GM12878 (cell line): ENCODE results near the gene ZFPM1. TPM values are rescaled to one million over a fixed set of nuclear protein-coding genes. Genes with fewer than 3 reads are reported as not detected.

Experiments
- ATAC-seq: fragments of 200-7000 bp; cut with Tn5 transposase; 3 replicates; pipeline ENCODE4 v1.9.1; 2020; ENCODE audit warnings: mild to moderate bottlenecking, moderate library complexity
- BruUV-seq: library from RNA; stranded (reverse); fragments of 400-500 nt; replicated peaks from 2 replicates; lab custom pipeline; 2021; lab: Mats Ljungman, UMichigan
- CTCF ChIA-PET: fragments of 300-600 bp; sonication (Branson Sonifier 250); formaldehyde crosslinking; extraction: SDS; loops from one replicate; lab custom pipeline; 2021; ENCODE audit warnings: inconsistent platforms; lab: Yijun Ruan, JAX
- POLR2A ChIA-PET: fragments of 350-600 bp; formaldehyde crosslinking; extraction: SDS; loops from one replicate; lab custom pipeline; 2021; ENCODE audit warnings: inconsistent platforms; lab: Charles Lee
- RAD21 ChIA-PET: fragments of 300-600 bp; sonication (Branson Sonifier 250); formaldehyde crosslinking; loops from one replicate; lab custom pipeline; 2023; ENCODE audit warnings: antibody characterized with exemption; ENCODE audit not compliant: unreplicated experiment; lab: Charles Lee
- SMC1A ChIA-PET: fragments of 300-600 bp; sonication (Branson Sonifier 250); formaldehyde crosslinking; loops from one replicate; lab custom pipeline; 2023; ENCODE audit not compliant: unreplicated experiment, uncharacterized antibody; lab: Charles Lee
- DNase-seq: peaks from one replicate; pipeline ENCODE4 v3.0.0-alpha.2; 2011; ENCODE audit warnings: low read depth, low spot score
- FAIRE-seq: peaks from 3 replicates; lab custom pipeline; 2011; peaks lifted over from hg19 to GRCh38; lab: Jason Lieb, UNC
- H2AFZ ChIP-seq: 2 replicates; pipeline ENCODE4 v1.6.0; 2011; ENCODE audit warnings: low read depth, low read length, control low read depth; ENCODE audit not compliant: control insufficient read depth
- H3K27ac ChIP-seq: 2 replicates; pipeline ENCODE4 v1.5.1; 2011; ENCODE audit warnings: control low read depth; ENCODE audit not compliant: control insufficient read depth, insufficient read depth
- H3K27me3 ChIP-seq, 2 experiments: replicated peaks in 1 of 2; 2 replicates each; pipeline versions ENCODE4 v1.6.0 to v1.6.1; 2011; ENCODE audit warnings: low read length in 1 of 2; ENCODE audit not compliant: control insufficient read depth in 2 of 2, insufficient read depth in 2 of 2
- H3K36me3 ChIP-seq, 2 experiments: 2 replicates each; pipeline ENCODE4 v1.5.1; 2011; ENCODE audit warnings: low read length in 1 of 2; ENCODE audit not compliant: control insufficient read depth in 2 of 2, insufficient read depth in 2 of 2
- H3K4me1 ChIP-seq: 2 replicates; pipeline ENCODE4 v1.6.1; 2011; ENCODE audit warnings: mild to moderate bottlenecking, low read length, moderate library complexity, mixed read lengths; ENCODE audit not compliant: control insufficient read depth, insufficient read depth
- H3K4me2 ChIP-seq: 2 replicates; pipeline ENCODE4 v1.6.0; 2011; ENCODE audit warnings: control low read depth; ENCODE audit not compliant: control insufficient read depth, insufficient read depth
- H3K4me3 ChIP-seq: fragments of 200-600 bp; sonication (generic); 2 replicates; pipeline ENCODE4 v1.5.1; 2016
- H3K79me2 ChIP-seq: 2 replicates; pipeline ENCODE4 v1.6.0; 2011; ENCODE audit warnings: low read length; ENCODE audit not compliant: control insufficient read depth, insufficient read depth
- H3K9ac ChIP-seq: 2 replicates; pipeline ENCODE4 v1.8.0; 2011; ENCODE audit warnings: low read length, control low read depth, mixed read lengths; ENCODE audit not compliant: control insufficient read depth, insufficient read depth
- H3K9me3 ChIP-seq: replicated peaks from 3 replicates; pipeline ENCODE4 v1.5.1; 2011; ENCODE audit warnings: mild to moderate bottlenecking, low read length; ENCODE audit not compliant: control insufficient read depth, insufficient read depth
- H4K20me1 ChIP-seq: 2 replicates; pipeline ENCODE4 v1.6.0; 2011; ENCODE audit not compliant: control insufficient read depth, insufficient read depth
- BCL3 ChIP-seq: IDR thresholded peaks from 2 replicates; pipeline ENCODE4 v1.6.1; 2011; ENCODE audit warnings: borderline replicate concordance, low read depth, mild to moderate bottlenecking, moderate library complexity, low read length; ENCODE audit not compliant: insufficient read depth, poor library complexity, severe bottlenecking
- EP300 ChIP-seq, 2 experiments: fragments of 150-350 bp in 1 of 2; IDR thresholded peaks; 2 replicates each; pipeline ENCODE4 v1.6.1; 2011 to 2012; ENCODE audit warnings: low read depth in 2 of 2, low read length in 2 of 2, borderline replicate concordance in 1 of 2, improper control_type of control experiment in 1 of 2, inconsistent platforms in 1 of 2; ENCODE audit not compliant: control insufficient read depth in 1 of 2
- ETV6 ChIP-seq, 2 experiments: fragments of 450-650 bp in 1 of 2; IDR thresholded peaks in 1 of 2; conservative IDR thresholded peaks in 1 of 2; 2 replicates each; pipeline ENCODE4 v1.6.1; 2014; ENCODE audit warnings: antibody characterized with exemption in 1 of 2, borderline replicate concordance in 1 of 2, low read depth in 1 of 2, mild to moderate bottlenecking in 1 of 2, moderate library complexity in 1 of 2
- IKZF2 ChIP-seq, 2 experiments: fragments of 450-650 bp; IDR thresholded peaks; 2 replicates each; pipeline ENCODE4 v1.6.1; 2017; ENCODE audit warnings: mild to moderate bottlenecking in 2 of 2, moderate library complexity in 2 of 2
- PML ChIP-seq: IDR thresholded peaks from 2 replicates; pipeline ENCODE4 v1.6.1; 2012; ENCODE audit warnings: low read length, inconsistent platforms
- RCOR1 ChIP-seq: conservative IDR thresholded peaks from 2 replicates; pipeline ENCODE4 v1.6.1; 2012; ENCODE audit warnings: low read depth, low read length, improper control_type of control experiment
- TAF1 ChIP-seq: IDR thresholded peaks from 2 replicates; pipeline ENCODE4 v1.6.1; 2011; ENCODE audit warnings: mild to moderate bottlenecking, low read depth, low read length, borderline replicate concordance
- YBX1 ChIP-seq: fragments of 450-650 bp; IDR thresholded peaks from 2 replicates; pipeline ENCODE4 v1.6.1; 2016; ENCODE audit warnings: antibody characterized with exemption
- WGBS: methylation state at CpG from one replicate; pipeline ENCODE4 v1.1.6; 2016; ENCODE audit warnings: low lambda C conversion rate; ENCODE audit not compliant: insufficient replicate concordance, insufficient coverage; ENCODE audit errors: missing lambda C conversion rate; 5-methylcytosine and 5-hydroxymethylcytosine counted together
- in situ Hi-C: fragments of 300-500 bp; cut with MboI; formaldehyde crosslinking; loops from 9 replicates; pipeline ENCODE4 v1.14.3; 2018; ENCODE audit warnings: mixed read lengths
- intact Hi-C: fragments of 100-400 bp; cut with micrococcal nuclease; formaldehyde crosslinking; loops from one replicate; pipeline ENCODE4 v1.14.2; 2022; ENCODE audit not compliant: unreplicated experiment
- polyA plus RNA-seq, 11 experiments: library from polyadenylated mRNA; depleted of rRNA in 4 of 11; unstranded in 6 of 11; stranded (reverse) in 5 of 11; fragments of >200 nt; fragmentation: Nextera tagmentation in 4 of 11; fragmentation: Illumina TruSeq in 1 of 11; extraction: Ambion mirVana in 4 of 11; extraction: Trizol in 1 of 11; gene quantifications; 1 replicate in 1 of 11; 2 replicates in 10 of 11; pipeline versions ENCODE4 v1.2.1 to v1.2.3, GENCODE V29; 2011 to 2016; ENCODE audit warnings: inconsistent platforms in 2 of 11, missing spikeins in 2 of 11, low read depth in 1 of 11
- total RNA-seq, 4 experiments: library from RNA; depleted of rRNA in 3 of 4; stranded (reverse); fragments of >200 nt in 3 of 4; fragmentation: Illumina TruSeq in 1 of 4; extraction: Trizol in 1 of 4; gene quantifications; 2 replicates each; pipeline versions ENCODE4 v1.2.1 to v1.2.3, GENCODE V29; 2013 to 2021
- TF ChIP-seq, protein P1 (sequence below): fragments of 450-650 bp; IDR thresholded peaks from 2 replicates; pipeline ENCODE4 v1.6.1; 2017; ENCODE audit warnings: low read depth, mild to moderate bottlenecking, moderate library complexity
- TF ChIP-seq, protein P2 (sequence below): fragments of 450-650 bp; IDR thresholded peaks from 2 replicates; pipeline ENCODE4 v1.6.1; 2014; ENCODE audit warnings: mild to moderate bottlenecking

Gene ZFPM1
- total and polyA plus RNA-seq, 10 of the 15 experiments (the other 5 are each of a cell fraction or from before 2014, with no cell fraction given): 0.02 to 5.1 (median 0.30) TPM

DNA sequence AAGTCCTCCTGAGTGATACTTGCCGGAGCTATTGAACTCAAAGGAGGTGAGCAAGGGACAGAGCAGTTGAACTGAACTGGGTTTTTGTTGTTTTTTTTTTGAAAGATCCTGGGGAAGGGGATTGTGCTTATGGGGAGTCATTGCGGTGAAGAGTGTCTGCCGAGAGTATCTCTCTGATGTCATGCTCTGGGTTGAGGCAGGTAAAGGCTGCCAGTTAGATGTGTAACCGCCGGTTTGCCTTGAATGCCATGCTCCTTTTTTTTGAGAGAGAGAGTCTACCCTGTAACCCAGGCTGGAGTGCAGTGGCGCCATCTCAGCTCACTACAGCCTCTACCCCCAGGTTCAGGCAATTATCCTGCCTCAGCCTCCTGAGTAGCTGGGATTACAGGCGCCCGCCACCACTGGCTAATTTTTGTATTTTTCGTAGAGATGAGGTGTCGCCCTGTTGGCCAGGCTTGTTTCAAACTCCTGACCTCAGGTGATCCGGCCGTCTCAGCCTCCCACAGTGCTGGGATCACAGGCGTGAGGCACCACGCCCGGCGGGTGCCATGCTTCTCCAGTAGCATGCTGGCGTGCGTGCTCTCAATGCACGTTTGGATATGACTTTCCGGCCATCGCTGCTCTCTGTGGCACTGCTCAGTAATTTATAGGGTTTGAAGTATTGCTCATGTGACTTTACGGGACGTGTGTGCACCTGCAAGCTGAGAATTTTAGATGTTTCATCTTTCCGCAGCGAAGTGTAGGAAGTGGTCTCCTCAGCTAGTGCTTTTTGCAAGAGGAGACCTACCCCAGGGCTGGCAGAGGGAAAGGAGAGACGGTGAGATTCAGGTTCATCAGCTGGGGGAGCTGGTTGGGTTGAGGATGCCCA lies 125.6 kb downstream of the ZFPM1 start:
- no peaks in the 10 kb centered on the region for H3K9me3 ChIP-seq
- no peak overlapping the region for H3K4me2 ChIP-seq
- TF ChIP-seq, protein P1, sequence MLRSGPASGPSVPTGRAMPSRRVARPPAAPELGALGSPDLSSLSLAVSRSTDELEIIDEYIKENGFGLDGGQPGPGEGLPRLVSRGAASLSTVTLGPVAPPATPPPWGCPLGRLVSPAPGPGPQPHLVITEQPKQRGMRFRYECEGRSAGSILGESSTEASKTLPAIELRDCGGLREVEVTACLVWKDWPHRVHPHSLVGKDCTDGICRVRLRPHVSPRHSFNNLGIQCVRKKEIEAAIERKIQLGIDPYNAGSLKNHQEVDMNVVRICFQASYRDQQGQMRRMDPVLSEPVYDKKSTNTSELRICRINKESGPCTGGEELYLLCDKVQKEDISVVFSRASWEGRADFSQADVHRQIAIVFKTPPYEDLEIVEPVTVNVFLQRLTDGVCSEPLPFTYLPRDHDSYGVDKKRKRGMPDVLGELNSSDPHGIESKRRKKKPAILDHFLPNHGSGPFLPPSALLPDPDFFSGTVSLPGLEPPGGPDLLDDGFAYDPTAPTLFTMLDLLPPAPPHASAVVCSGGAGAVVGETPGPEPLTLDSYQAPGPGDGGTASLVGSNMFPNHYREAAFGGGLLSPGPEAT: no peak
- no peak for TF ChIP-seq ETV6 (conservative IDR thresholded peaks at IDR 0.05 in 1 of 2, IDR thresholded peaks at IDR 0.05 in 1 of 2; ENCODE audit: borderline replicate concordance in 1 of 2, low read depth in 1 of 2)
- RAD21 ChIA-PET: no interaction called here
- SMC1A ChIA-PET: no interaction called here
- CTCF ChIA-PET: no interaction called here
- no TSS peak for BruUV-seq
- H3K36me3 ChIP-seq: peaks cover 11 to 26% of the 10 kb centered on the region in 2 experiments
- WGBS: 92% methylated on average over 26 of the region's 26 CpGs
- no peak overlapping the region for H3K27ac ChIP-seq
- H3K27me3 ChIP-seq: no peaks in the 10 kb centered on the region
- ATAC-seq (no peak), FAIRE-seq (no peak), DNase-seq (no peak)
- POLR2A ChIA-PET: interaction anchor here (0.5 kb wide), 1 partner anchor 268 kb away, joined by 8 read pairs; no protein-coding TSS in a partner anchor
- in situ Hi-C loops (no loop called here), intact Hi-C loops (no loop called here)
- H4K20me1 ChIP-seq: no peaks in the 10 kb centered on the region
- H3K4me3 ChIP-seq: no peak overlapping the region
- H3K9ac ChIP-seq: no peak overlapping the region
- no peaks in the 10 kb centered on the region for H3K4me1 ChIP-seq
- no peak overlapping the region for H2AFZ ChIP-seq
- peaks cover 27% of the 10 kb centered on the region for H3K79me2 ChIP-seq

- peaks cover 29% of the 10 kb centered on the region for H3K79me2 ChIP-seq
- TF ChIP-seq RCOR1 (no peak), EP300 (IDR thresholded peaks at IDR 0.05; ENCODE audit: borderline replicate concordance in 1 of 2, control insufficient read depth in 1 of 2, low read depth in 2 of 2, low read length in 2 of 2) (no peak), TAF1 (no peak), BCL3 (no peak), IKZF2 (IDR thresholded peaks at IDR 0.05) (no peak), PML (no peak), YBX1 (no peak)
- TF ChIP-seq, protein P2, sequence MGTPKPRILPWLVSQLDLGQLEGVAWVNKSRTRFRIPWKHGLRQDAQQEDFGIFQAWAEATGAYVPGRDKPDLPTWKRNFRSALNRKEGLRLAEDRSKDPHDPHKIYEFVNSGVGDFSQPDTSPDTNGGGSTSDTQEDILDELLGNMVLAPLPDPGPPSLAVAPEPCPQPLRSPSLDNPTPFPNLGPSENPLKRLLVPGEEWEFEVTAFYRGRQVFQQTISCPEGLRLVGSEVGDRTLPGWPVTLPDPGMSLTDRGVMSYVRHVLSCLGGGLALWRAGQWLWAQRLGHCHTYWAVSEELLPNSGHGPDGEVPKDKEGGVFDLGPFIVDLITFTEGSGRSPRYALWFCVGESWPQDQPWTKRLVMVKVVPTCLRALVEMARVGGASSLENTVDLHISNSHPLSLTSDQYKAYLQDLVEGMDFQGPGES: no peak
These were observed 127.3 kb downstream of the ZFPM1 start for GRCh38 chr16:88580371-88580770.

More at GRCh38 chr16:88580371-88580770, 127.3 kb downstream of the ZFPM1 start:
- Histone ChIP-seq H3K4me1 (no peaks in the 10 kb centered on the region; the same call in 1 of the 2 replicates), H3K9ac (no peak overlapping the region), H3K36me3 (peaks cover 17 to 25% of the 10 kb centered on the region in 2 experiments), H3K4me2 (no peak overlapping the region), H4K20me1 (no peaks in the 10 kb centered on the region), H3K9me3 (no peaks in the 10 kb centered on the region), H2AFZ (no peak overlapping the region), H3K27me3 (no peaks in the 10 kb centered on the region), H3K4me3 (no peak overlapping the region), H3K27ac (no peak overlapping the region)
- ChIA-PET POLR2A (no interaction called here), RAD21 (no interaction called here), SMC1A (no interaction called here), CTCF (no interaction called here)
- in situ Hi-C loops: no loop called here
- DNase-seq (no peak), ATAC-seq (no peak), FAIRE-seq (no peak)
- BruUV-seq: no TSS peak
- WGBS: 93% methylated on average over 15 of the region's 16 CpGs
- intact Hi-C loops: no loop called here
